Measurements from ENCODE around the gene FARSA. TPM values are rescaled to one million over a fixed set of nuclear protein-coding genes. Genes with fewer than 3 reads are reported as not detected.
"Not testable (repeated sequence)": the region's sequence is repeated elsewhere in the genome, so short reads cannot be mapped to it uniquely, and the experiment has no call there.

FARSA gene
- total RNA-seq, 1 experiment from 2014 or later: 65.8 TPM

GRCh38 chr19:12936582-12936981 lies 3.1 kb upstream of the FARSA start:
- Histone ChIP-seq H3K27me3 (no peaks in the 10 kb centered on the region), H3K4me3 (no peak overlapping the region), H3K36me3 (peaks cover 26% of the 10 kb centered on the region), H3K9me3 (replicated peaks) (no peaks in the 10 kb centered on the region), H3K4me1 (peaks cover 22% of the 10 kb centered on the region), H3K27ac (no peak overlapping the region)
- no peak for DNase-seq

- Histone ChIP-seq H3K27ac (no peak overlapping the region), H3K36me3 (peaks cover 20% of the 10 kb centered on the region), H3K4me3 (no peak overlapping the region), H3K27me3 (no peaks in the 10 kb centered on the region), H3K4me1 (peaks cover 17% of the 10 kb centered on the region), H3K9me3 (replicated peaks) (no peaks in the 10 kb centered on the region)
- no peak for DNase-seq
Measured at GRCh38 chr19:12935071-12935470, 1.6 kb upstream of the FARSA start.

- Histone ChIP-seq H3K4me1 (peaks cover 11% of the 10 kb centered on the region; the same call in 1 of the 2 replicates), H3K27ac (peak overlapping the region; percentile 53; the same call in 1 of the 2 replicates), H3K4me3 (peak overlapping the region; percentile 91), H3K36me3 (peaks cover 28% of the 10 kb centered on the region), H3K9me3 (replicated peaks) (no peaks in the 10 kb centered on the region), H3K27me3 (no peaks in the 10 kb centered on the region)
- DNase-seq: no peak
Measured at GRCh38 chr19:12932392-12933286, 872 bp downstream of the FARSA start.

DNA sequence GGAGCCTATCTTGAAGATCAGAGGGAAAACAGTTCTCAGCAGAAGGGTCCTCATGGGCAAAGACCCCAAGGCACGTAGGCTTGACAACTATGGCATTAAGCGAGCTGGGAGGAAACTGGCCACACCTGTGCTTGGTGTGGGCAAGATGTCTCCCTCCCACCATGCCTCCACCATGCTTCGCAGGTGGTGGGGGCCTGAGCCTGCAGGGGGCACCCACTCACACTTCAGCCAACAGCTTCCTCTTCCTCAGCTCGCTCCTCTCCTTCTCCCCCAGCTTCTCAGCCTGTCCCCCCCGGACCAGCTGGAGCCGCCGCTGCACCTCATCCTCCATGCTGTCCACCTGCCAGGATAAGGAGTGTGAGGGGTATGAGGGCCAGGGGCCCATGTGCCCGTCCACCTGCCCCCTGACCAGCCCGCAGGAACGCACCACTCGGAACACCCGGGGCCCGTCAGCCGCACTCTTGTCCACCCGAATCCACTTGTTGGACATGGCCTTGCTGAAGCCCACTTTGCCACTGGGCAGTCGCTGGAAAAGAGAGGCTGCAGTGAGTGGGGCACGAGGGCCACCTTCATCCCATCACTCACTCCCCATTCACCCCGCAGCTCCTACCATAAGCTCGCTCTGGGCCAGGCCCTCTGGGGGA lies 3.4 kb downstream of the FARSA start:
- H3K27me3 ChIP-seq: no peaks in the 10 kb centered on the region
- H3K9me3 ChIP-seq (replicated peaks): no peaks in the 10 kb centered on the region
- H3K4me1 ChIP-seq: peaks cover 8% of the 10 kb centered on the region; the same call in 1 of the 2 replicates
- DNase-seq: no peak
- H3K27ac ChIP-seq: no peak overlapping the region
- H3K4me3 ChIP-seq: no peak overlapping the region
- H3K36me3 ChIP-seq: peaks cover 52% of the 10 kb centered on the region

GRCh38 chr19:12924621-12925310 lies 8.7 kb downstream of the FARSA start:
- peaks cover 68% of the 10 kb centered on the region for H3K36me3 ChIP-seq
- no peaks in the 10 kb centered on the region for H3K4me1 ChIP-seq
- no peak for DNase-seq
- H3K27ac ChIP-seq: no peak overlapping the region
- no peaks in the 10 kb centered on the region for H3K27me3 ChIP-seq
- no peak overlapping the region for H3K4me3 ChIP-seq
- H3K9me3 ChIP-seq (replicated peaks): no peaks in the 10 kb centered on the region

- H3K36me3 ChIP-seq: peaks cover 52% of the 10 kb centered on the region
- DNase-seq: no peak
Measured at GRCh38 chr19:12922959-12923358, 10.6 kb downstream of the FARSA start.

DNA sequence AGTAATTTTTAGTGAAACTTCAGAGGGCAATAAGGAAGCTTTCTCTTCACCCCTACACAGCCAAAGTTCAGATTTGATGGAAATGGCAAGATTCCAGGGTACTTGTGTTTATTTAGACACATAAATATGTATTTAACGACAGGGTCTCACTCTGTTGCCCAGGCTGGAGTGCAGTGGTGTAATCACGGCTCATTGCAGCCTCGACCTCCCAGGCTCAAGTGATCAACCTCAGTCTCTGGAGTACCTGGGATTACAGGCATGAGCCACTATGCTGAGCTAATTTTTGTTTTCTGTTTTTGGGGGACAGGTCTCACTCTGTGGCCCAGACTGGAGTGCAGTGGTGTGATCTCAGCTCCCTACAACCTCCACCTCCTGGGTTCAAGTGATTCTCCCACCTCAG lies 12.5 kb downstream of the FARSA start:
- H3K27me3 ChIP-seq: no peaks in the 10 kb centered on the region
- no peak overlapping the region for H3K4me3 ChIP-seq
- H3K36me3 ChIP-seq: peaks cover 38% of the 10 kb centered on the region
- no peaks in the 10 kb centered on the region for H3K9me3 ChIP-seq (replicated peaks)
- no peak for DNase-seq
- H3K27ac ChIP-seq: no peak overlapping the region
- H3K4me1 ChIP-seq: no peaks in the 10 kb centered on the region

More at GRCh38 chr19:12922959-12923358, 10.6 kb downstream of the FARSA start:
- no peak overlapping the region for H3K4me3 ChIP-seq
- H3K27ac ChIP-seq: no peak overlapping the region
- no peaks in the 10 kb centered on the region for H3K27me3 ChIP-seq
- no peaks in the 10 kb centered on the region for H3K4me1 ChIP-seq
- no peaks in the 10 kb centered on the region for H3K9me3 ChIP-seq (replicated peaks)

DNA sequence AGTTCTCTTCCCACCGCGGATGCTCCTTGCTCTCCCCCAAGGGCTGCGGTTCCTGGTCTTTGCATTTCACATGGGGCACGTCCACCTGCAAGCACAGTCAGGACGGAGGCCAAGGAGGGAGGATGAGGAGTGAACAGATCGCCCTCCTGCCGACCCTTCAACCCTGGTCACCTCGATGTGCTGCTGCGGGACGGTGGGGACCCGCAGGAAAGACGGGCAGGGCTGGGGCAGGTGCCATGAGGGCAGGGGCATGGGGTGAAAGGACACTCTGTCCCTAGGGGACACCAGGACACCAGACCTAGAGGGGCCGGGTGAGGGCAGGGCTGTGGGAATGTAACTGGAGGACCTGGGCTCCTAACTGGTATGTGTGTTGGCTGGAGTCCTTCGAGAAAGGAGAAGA lies 15.3 kb downstream of the FARSA start:
- H3K27me3 ChIP-seq: no peaks in the 10 kb centered on the region
- no peak overlapping the region for H3K27ac ChIP-seq
- no peaks in the 10 kb centered on the region for H3K9me3 ChIP-seq (replicated peaks)
- no peak overlapping the region for H3K4me3 ChIP-seq
- peaks cover 10% of the 10 kb centered on the region for H3K36me3 ChIP-seq
- H3K4me1 ChIP-seq: peaks cover 10% of the 10 kb centered on the region; the same call in 1 of the 2 replicates
- no peak for DNase-seq

- not testable (repeated sequence) for H3K4me3 ChIP-seq; DNase-seq; H3K27ac ChIP-seq; H3K36me3 ChIP-seq; H3K9me3 ChIP-seq (replicated peaks); H3K27me3 ChIP-seq
- H3K4me1 ChIP-seq: peaks cover 17% of the 10 kb centered on the region; the same call in 1 of the 2 replicates
Measured at GRCh38 chr19:12915860-12916259, 17.7 kb downstream of the FARSA start.

GRCh38 chr19:12913851-12914690 lies 19.4 kb downstream of the FARSA start:
- Histone ChIP-seq H3K27me3 (no peaks in the 10 kb centered on the region), H3K27ac (no peak overlapping the region; the same call in 1 of the 2 replicates), H3K4me1 (peaks cover 17% of the 10 kb centered on the region; the same call in 1 of the 2 replicates), H3K9me3 (replicated peaks) (no peaks in the 10 kb centered on the region), H3K4me3 (no peak overlapping the region), H3K36me3 (no peaks in the 10 kb centered on the region)
- DNase-seq: peak in 1 of 2 experiments; percentile 49

- peak; percentile 89 to 92 for DNase-seq
- H3K27me3 ChIP-seq: no peaks in the 10 kb centered on the region
- no peaks in the 10 kb centered on the region for H3K9me3 ChIP-seq (replicated peaks)
- no peaks in the 10 kb centered on the region for H3K36me3 ChIP-seq
- peaks cover 17% of the 10 kb centered on the region; the same call in 1 of the 2 replicates for H3K4me1 ChIP-seq
- peak overlapping the region; percentile 41 for H3K4me3 ChIP-seq
- H3K27ac ChIP-seq: peak overlapping the region; percentile 76
Measured at GRCh38 chr19:12913011-12913561, 20.4 kb downstream of the FARSA start.

DNA sequence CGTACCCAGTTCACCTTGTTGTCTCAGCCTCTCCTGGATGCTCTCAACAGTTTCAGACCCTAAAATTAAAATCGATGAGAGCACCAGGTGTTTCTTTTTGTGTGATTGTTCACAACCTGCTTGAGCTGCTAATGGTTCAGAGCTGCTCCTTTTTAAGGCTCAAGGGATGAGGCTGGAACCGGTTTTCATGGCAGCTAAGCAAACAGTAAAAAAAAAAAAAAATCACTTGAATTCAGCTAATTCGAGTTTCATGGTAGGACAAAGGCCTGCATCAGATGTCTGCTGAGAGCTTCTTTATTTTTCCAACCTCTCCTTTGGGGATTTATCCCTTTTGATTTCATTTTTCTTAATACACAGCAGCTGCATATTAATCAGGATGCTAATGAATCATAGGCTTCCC lies 20.9 kb downstream of the FARSA start:
- Histone ChIP-seq H3K36me3 (no peaks in the 10 kb centered on the region), H3K27me3 (no peaks in the 10 kb centered on the region), H3K9me3 (replicated peaks) (no peaks in the 10 kb centered on the region), H3K4me1 (peaks cover 17% of the 10 kb centered on the region; the same call in 1 of the 2 replicates), H3K4me3 (peak overlapping the region; percentile 41), H3K27ac (peak overlapping the region; percentile 76)
- no peak for DNase-seq

DNA sequence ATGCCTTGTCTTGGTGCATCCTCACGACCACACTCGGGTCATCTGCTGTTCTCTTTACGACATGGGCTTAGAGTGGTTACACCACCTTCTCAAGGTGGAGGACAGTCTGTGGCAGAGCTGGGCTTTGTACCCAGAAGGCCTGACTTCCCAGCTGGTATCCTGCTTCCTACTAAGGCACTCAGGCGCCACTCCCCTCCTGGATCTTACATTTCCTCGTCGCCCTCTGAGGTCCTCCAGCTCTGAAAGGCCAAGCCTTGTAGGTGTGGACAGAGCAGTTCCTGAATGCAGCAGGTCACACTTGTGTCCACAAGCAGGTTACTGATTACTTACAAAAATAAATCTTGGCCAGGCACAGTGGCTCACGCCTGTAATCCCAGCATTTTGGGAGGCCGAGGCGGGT lies 26.3 kb downstream of the FARSA start:
- no peak overlapping the region for H3K27ac ChIP-seq
- H3K4me3 ChIP-seq: no peak overlapping the region
- H3K36me3 ChIP-seq: no peaks in the 10 kb centered on the region
- no peak for DNase-seq
- H3K27me3 ChIP-seq: no peaks in the 10 kb centered on the region
- H3K9me3 ChIP-seq (replicated peaks): no peaks in the 10 kb centered on the region
- peaks cover 4% of the 10 kb centered on the region; the same call in 1 of the 2 replicates for H3K4me1 ChIP-seq
